ENCODE results near the gene PRDM16.
A peak's percentile ranks its signal among the peaks of the same experiment; 100 is the strongest.

The PRDM16 gene

GRCh38 chr1:3389093-3389833 is 320.3 kb downstream of the PRDM16 start:
- no peak for DNase-seq

- DNase-seq, result no peak
These were observed 321.3 kb downstream of the PRDM16 start for GRCh38 chr1:3390291-3390690.

GRCh38 chr1:3391711-3392110 is 322.7 kb downstream of the PRDM16 start:
- no peak for DNase-seq

- no peak for DNase-seq
These were observed 324.3 kb downstream of the PRDM16 start for GRCh38 chr1:3393024-3393986.

GRCh38 chr1:3393987-3394920 is 325.3 kb downstream of the PRDM16 start:
- DNase-seq, result no peak

- no peak for DNase-seq
These were observed 327.4 kb downstream of the PRDM16 start for GRCh38 chr1:3396411-3396810.

GRCh38 chr1:3397311-3397710 is 328.3 kb downstream of the PRDM16 start:
- no peak for DNase-seq

- DNase-seq, result no peak
These were observed 329.6 kb downstream of the PRDM16 start for GRCh38 chr1:3398396-3399140.

GRCh38 chr1:3399732-3400131 is 330.7 kb downstream of the PRDM16 start:
- no peak for DNase-seq

- no peak for DNase-seq
These were observed 332.7 kb downstream of the PRDM16 start for GRCh38 chr1:3401585-3402257.

- peak; percentile 75 for DNase-seq
These were observed 333.4 kb downstream of the PRDM16 start for GRCh38 chr1:3402258-3403010.

GRCh38 chr1:3403011-3403345 is 334.0 kb downstream of the PRDM16 start:
- no peak for DNase-seq

- DNase-seq, result no peak
These were observed 334.6 kb downstream of the PRDM16 start for GRCh38 chr1:3403388-3404231.

- DNase-seq, result no peak
These were observed 335.3 kb downstream of the PRDM16 start for GRCh38 chr1:3404301-3404700.

- DNase-seq, result no peak
These were observed 335.8 kb downstream of the PRDM16 start for GRCh38 chr1:3404801-3405200.

- DNase-seq, result no peak
These were observed 336.5 kb downstream of the PRDM16 start for GRCh38 chr1:3405491-3405890.

- no peak for DNase-seq
These were observed 337.2 kb downstream of the PRDM16 start for GRCh38 chr1:3405974-3406867.

GRCh38 chr1:3407021-3407420 is 338.0 kb downstream of the PRDM16 start:
- no peak for DNase-seq

- DNase-seq, result no peak
These were observed 339.8 kb downstream of the PRDM16 start for GRCh38 chr1:3408751-3409266.

Measured in fibroblast of skin of right quadriceps (primary cell).